GM18526 (cell line): ENCODE results near the gene EXOC4.

ENCODE experiments used
- POLR2A ChIP-seq: IDR thresholded peaks from 3 replicates; pipeline ENCODE4 v1.6.1; 2011; ENCODE audit not compliant: insufficient read length; ENCODE audit errors: extremely low read depth

EXOC4 gene

GRCh38 chr7:133478591-133479135 is 225.8 kb downstream of the EXOC4 start:
- no peak for TF ChIP-seq POLR2A

GRCh38 chr7:133479456-133480065 is 226.7 kb downstream of the EXOC4 start:
- TF ChIP-seq POLR2A: no peak

GRCh38 chr7:133480868-133481267 is 228.0 kb downstream of the EXOC4 start:
- TF ChIP-seq POLR2A: no peak

- TF ChIP-seq POLR2A: no peak
Observed at GRCh38 chr7:133481676-133482075, 228.8 kb downstream of the EXOC4 start.

- TF ChIP-seq POLR2A: no peak
Observed at GRCh38 chr7:133482599-133482998, 229.7 kb downstream of the EXOC4 start.

GRCh38 chr7:133484086-133484485 is 231.2 kb downstream of the EXOC4 start:
- TF ChIP-seq POLR2A: no peak

- no peak for TF ChIP-seq POLR2A
Observed at GRCh38 chr7:133489906-133490305, 237.0 kb downstream of the EXOC4 start.

GRCh38 chr7:133491201-133491691 is 238.4 kb downstream of the EXOC4 start:
- no peak for TF ChIP-seq POLR2A

- no peak for TF ChIP-seq POLR2A
Observed at GRCh38 chr7:133491846-133492652, 239.2 kb downstream of the EXOC4 start.

- no peak for TF ChIP-seq POLR2A
Observed at GRCh38 chr7:133497061-133497460, 244.2 kb downstream of the EXOC4 start.

- no peak for TF ChIP-seq POLR2A
Observed at GRCh38 chr7:133501771-133502170, 248.9 kb downstream of the EXOC4 start.

- no peak for TF ChIP-seq POLR2A
Observed at GRCh38 chr7:133502498-133502897, 249.6 kb downstream of the EXOC4 start.

GRCh38 chr7:133502972-133503371 is 250.1 kb downstream of the EXOC4 start:
- TF ChIP-seq POLR2A: no peak

GRCh38 chr7:133504825-133505224 is 251.9 kb downstream of the EXOC4 start:
- TF ChIP-seq POLR2A: no peak

- no peak for TF ChIP-seq POLR2A
Observed at GRCh38 chr7:133509822-133510221, 256.9 kb downstream of the EXOC4 start.

GRCh38 chr7:133510326-133511055 is 257.6 kb downstream of the EXOC4 start:
- TF ChIP-seq POLR2A: no peak

- TF ChIP-seq POLR2A: no peak
Observed at GRCh38 chr7:133511252-133511651, 258.4 kb downstream of the EXOC4 start.
